ENCODE results near the gene RABAC1.

DNA sequence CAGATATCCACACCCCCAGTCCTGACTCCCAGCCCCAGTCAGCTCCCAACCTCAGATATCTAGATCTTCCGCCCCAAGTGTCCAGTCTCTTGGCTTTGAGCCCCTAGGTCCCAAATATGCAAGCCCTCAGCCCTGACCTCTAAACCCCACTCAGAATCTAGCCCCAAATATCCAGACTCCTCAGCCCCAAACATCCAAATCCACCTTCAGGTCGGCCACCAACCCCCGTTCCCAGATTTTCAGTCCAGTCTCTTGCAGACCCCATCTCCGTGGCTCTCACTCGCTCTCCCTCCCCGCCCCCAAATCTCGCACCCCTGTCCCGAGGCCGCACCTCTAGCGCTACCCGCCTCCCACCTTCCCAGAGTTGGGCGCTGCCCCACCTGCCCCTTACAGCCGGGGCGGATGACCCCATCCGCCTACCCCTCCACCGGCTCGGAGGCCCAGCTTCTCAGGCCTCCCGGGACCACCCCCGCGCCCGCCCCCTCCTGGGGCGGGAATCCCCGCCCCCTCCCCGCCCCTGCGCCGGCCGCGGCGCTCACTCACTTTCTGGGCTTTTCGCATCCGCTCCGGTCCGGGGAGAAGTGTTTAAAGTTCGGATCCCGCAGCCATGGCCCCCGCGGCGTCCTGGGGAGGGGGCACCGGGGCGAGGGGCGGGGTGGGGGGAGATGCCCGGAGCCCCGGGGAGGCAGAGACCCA lies 31.5 kb downstream of the RABAC1 start:
- TF ChIP-seq EZH2 (IDR thresholded peaks at IDR 0.05; ENCODE audit: insufficient read depth, poor library complexity, severe bottlenecking) (peak; percentile 63), EZH2phosphoT487 (IDR thresholded peaks at IDR 0.05; ENCODE audit: insufficient read depth, low read depth) (no peak)

Measured in GM23248 (cell line).